DMS153 treated with DMSO at 0.1 percent for 48 hours (cell line): ENCODE results near the gene ZBTB16.

Experiments used
- DNase-seq: peaks from one replicate; lab custom pipeline; 2025; ENCODE audit not compliant: unreplicated experiment; lab: John Stamatoyannopoulos, UW

Gene ZBTB16

DNA sequence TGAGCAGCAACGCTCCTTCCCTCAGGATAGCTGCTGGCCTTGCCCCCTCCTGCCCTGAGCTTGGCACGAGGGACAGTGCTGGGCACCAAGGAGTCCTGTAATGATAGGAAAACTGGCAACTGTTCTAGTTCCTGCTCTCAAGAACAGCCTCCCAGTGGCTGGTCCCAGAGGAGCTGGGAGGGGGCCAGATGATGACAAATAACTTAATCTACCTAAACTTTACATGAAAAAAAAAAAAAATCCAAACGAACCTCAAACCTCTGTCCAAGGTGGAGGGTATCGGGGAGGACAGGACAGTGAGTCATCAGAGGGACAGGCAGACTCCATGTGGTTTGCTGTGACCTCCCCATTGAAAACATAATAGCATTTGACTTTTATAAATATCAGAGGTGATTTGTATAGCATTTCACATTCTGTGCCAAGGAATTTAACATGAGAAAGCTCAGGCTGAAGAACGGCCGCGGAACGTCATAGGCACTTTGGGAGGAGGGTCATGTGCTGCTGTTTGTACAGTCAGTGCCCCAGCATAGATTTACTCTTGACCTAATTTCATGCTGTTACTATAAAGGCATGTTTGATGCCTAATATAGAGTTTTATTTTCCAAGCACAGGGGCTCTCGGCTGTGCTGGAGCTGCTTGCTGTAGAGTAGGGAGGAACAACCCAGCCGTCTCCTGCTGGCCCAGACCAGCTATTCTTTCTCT, 138.4 kb downstream of the ZBTB16 start:
- DNase-seq, result no peak

- DNase-seq, result no peak
Measured at GRCh38 chr11:114199051-114199450, 139.5 kb downstream of the ZBTB16 start.

DNA sequence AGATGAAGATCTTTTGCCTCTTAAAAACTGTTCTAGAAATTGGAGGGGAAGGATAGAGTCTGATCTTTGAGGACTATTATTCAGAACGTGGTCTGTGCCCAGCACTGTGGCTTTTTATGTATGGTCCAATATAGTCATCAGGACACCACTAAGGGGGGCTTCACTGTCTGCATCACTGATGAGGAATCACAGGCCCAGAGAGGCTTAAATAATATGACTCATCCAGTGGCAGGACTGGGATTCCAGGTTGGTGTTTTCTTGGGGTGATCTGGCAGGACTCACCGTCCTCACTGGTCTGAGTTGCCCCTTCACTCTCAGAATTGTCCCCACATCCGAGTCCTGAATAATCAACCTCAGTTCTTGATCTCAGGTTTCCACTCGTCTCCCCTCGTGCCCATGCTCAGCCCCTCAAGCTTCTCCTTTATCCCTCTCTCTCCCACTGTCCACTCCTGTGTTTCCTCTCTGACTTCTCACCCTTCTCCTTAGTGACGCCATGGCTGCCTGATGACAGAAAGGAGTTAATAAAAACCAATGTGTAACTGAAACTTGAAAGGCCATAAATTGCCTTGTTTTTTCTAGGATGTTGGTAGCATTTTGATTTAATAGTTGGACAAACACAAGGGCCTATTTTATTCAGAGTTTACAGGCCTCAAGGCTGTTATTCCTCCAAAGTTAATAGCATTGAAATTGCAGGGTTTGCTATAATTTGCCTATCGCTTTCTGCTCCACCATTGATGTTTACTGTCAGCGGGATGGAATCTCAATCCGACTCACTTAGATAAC, 141.0 kb downstream of the ZBTB16 start:
- no peak for DNase-seq

DNA sequence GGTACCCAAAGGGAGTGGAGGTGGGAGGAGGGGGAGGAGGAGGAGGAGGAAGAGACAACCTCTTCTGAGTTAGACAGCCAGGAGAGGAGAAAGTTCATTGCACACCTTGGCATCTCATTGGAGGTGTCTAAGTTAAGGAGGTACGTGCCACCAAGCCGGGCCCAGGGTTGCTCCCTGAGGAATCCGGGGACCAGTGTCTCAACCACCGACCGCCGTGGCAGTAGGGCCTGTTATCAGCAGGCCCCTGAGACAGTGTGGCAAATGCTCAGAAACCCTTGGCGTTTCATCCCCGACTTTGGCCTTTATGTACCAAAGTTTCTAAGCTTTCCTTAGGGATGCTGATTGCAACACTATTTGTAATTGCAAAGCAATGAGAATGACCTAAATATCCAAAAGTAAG, 141.7 kb downstream of the ZBTB16 start:
- no peak for DNase-seq

DNA sequence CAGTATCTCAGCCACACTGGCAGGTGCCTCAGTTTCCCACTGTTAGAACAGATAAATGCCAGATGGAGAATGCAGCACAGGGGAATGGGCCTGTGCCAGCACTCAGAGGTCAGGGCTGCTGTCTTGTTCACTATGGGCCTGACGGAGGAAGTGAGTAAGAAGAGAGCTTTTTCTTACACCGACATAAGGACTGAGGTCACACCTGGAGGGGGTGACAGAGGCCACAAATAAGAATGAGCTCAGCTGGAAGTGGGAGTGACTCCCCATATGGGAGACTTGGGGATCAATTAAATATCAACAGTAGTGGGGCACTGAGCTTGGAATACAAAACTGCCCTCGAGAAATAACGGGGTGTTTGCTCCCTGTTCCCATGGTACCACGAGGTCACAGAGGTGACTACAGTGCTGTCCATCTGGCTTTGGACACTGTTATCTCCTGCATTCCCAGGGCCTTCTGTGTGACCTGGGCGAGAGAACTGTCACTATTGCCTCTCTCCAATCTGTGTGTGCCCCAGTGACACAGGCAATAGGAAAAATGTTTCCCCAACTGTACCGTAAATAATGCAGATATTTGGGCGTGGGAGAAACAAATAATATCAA, 142.6 kb downstream of the ZBTB16 start:
- DNase-seq, result no peak

- no peak for DNase-seq
Measured at GRCh38 chr11:114207096-114207495, 147.6 kb downstream of the ZBTB16 start.

GRCh38 chr11:114208377-114208776, 148.9 kb downstream of the ZBTB16 start:
- DNase-seq, result no peak

GRCh38 chr11:114209343-114209742, 149.8 kb downstream of the ZBTB16 start:
- no peak for DNase-seq

GRCh38 chr11:114209904-114210303, 150.4 kb downstream of the ZBTB16 start:
- no peak for DNase-seq

DNA sequence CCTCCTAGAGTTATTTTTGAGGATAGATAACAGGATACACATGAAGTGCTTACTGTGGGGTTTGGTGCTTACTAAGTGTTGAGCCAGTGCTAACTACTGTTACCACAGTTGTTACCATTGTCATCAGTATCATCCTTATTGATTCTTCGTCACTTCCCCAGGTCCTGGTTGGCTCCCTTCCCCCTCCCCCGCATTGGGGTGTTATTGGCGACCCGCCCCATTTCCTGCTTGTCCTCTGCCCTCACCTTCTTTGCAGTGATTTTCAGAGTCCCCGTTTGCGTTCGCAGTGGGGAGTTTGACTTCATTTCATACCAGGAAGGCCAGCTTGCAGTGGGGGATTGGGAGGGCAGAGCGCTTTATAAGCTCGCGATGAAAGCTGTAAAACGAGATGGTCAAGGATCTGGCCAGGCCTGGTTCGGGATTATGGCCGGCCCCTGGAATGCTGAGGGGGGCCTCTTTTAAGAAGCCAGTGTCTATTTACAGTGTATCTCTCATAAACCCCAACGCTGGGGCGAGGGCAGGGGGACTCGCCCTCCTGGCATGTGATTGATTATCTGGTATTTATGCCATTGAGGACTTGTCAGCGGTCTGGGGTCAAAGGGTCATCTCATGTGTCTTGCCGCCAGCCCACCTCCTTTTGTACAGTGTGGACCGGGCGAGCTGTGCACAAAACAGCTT, 152.1 kb downstream of the ZBTB16 start:
- DNase-seq, result no peak

DNA sequence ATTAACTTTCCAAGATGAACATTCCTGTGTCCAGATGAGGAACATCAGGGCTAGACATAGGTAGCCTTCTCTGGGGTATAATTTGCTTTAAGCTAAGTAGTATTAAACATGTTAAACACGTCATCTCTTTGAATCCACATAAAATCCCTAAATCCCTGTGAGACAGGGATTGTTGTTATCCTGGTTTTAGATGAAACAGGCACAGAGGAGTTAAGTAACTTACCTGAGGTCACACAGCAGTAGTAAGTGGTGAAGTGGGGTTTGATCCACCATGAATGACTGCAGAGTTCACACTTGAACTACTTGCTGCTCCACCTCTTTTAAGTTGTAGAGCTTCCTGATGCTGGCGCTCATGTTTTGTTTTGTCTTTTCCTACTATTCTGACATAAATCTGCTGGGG, 154.1 kb downstream of the ZBTB16 start:
- DNase-seq, result no peak

DNA sequence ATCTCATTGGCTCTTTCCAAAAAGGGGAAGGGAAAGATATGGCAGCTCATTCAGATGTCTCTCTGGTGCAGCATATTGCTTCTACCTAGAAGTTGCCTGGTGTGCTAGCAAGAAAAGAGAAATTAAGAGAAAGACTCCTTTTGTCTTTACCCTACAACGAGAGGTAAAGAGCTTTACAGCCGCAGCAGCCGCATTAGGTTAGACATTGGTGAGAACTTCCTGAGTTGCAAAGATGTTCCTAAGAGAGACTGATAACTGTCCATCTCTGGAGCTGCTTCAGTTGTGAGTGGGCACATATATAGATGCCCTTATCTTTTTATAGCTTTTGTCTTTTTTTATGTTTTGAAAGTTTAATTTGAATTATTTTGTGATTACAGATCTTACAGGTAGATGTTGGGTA, 155.9 kb downstream of the ZBTB16 start:
- no peak for DNase-seq

- no peak for DNase-seq
Measured at GRCh38 chr11:114215871-114216795, 156.6 kb downstream of the ZBTB16 start.

DNA sequence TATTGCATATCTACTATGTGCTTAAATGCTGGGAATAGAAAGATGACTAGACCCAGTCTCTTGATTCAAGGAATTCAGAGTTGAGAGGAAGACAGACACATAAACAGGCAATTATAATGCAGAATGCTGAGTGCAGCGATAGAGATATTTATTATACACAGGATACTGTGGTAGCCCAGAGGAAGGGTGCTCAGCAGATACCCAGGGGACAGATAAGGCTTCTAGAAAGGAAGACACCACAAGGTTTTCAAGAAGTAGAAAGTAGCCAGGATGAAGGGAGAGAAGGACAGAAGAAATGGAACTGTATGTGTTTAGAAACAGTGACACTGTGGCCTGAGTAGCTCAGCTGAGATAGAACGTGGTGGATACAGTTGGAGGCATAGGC, 157.3 kb downstream of the ZBTB16 start:
- DNase-seq, result no peak

GRCh38 chr11:114218508-114218907, 159.0 kb downstream of the ZBTB16 start:
- DNase-seq, result no peak

- DNase-seq, result no peak
Measured at GRCh38 chr11:114219559-114220349, 160.2 kb downstream of the ZBTB16 start.

DNA sequence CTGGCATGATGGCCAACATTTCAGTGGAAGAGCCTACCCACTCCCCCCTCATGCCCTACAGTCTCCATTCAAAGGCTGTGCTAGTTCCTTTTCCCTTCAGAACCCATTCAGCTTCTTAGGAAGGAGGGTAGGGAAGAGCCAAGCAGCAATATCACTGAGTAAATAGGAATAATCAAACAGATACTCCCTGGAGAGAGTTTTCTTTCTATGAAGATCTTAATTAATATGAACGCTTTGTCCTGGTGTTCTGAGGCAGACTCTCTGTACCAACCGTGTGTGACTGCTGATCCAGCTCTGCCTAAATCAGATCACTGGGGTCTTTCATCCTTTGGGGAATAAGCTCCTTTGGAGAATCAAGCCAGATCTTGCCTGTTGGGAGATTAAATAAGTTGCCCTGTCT, 161.5 kb downstream of the ZBTB16 start:
- no peak for DNase-seq

DNA sequence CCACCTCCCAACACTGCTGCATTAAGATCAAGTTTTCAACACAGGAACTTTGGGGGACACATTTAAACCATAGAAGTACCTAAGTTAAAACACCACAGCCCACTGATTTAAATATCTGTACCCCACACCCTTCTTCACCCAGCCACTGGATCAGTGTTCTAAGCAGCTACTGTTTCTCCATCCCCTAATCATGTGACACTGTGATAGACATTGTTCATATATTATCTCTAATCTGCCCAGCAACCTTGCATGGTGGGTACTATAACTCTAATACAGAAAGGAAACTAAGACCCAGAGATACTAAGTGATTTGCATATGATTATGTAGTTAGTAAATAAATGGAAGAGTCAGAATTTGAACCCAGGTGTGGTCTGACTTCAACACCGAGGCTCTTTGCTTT, 166.2 kb downstream of the ZBTB16 start:
- DNase-seq, result no peak

GRCh38 chr11:114226356-114226755, 166.8 kb downstream of the ZBTB16 start:
- DNase-seq, result no peak
